Measurements from ENCODE around the gene MYH8. TPM values are rescaled to one million over a fixed set of nuclear protein-coding genes. Genes with fewer than 3 reads are reported as not detected.

The MYH8 gene
- total RNA-seq, 1 experiment from 2014 or later = not detected

- POLR2A ChIA-PET (ENCODE audit: low non-redundant PET) = no interaction called here
- Histone ChIP-seq H3K27me3 (replicated peaks; ENCODE audit: insufficient read depth, low read depth, low read length, poor library complexity) (no peaks in the 10 kb centered on the region), H3K27ac (ENCODE audit: low read depth, low read length, poor library complexity, severe bottlenecking) (no peak overlapping the region), H3K36me3 (ENCODE audit: insufficient read depth, low read length, poor library complexity, severe bottlenecking) (no peaks in the 10 kb centered on the region), H3K9me3 (ENCODE audit: low read depth, low read length, poor library complexity, severe bottlenecking) (no peaks in the 10 kb centered on the region), H3K4me3 (ENCODE audit: low read depth, low read length, poor library complexity, severe bottlenecking) (no peak overlapping the region), H3K4me1 (ENCODE audit: insufficient read depth, low read length, poor library complexity, severe bottlenecking) (no peaks in the 10 kb centered on the region)
- intact Hi-C loops (cut with micrococcal nuclease; ENCODE audit: unreplicated experiment) = no loop called here
- CTCF ChIA-PET = no interaction called here
- TF ChIP-seq, protein P1, sequence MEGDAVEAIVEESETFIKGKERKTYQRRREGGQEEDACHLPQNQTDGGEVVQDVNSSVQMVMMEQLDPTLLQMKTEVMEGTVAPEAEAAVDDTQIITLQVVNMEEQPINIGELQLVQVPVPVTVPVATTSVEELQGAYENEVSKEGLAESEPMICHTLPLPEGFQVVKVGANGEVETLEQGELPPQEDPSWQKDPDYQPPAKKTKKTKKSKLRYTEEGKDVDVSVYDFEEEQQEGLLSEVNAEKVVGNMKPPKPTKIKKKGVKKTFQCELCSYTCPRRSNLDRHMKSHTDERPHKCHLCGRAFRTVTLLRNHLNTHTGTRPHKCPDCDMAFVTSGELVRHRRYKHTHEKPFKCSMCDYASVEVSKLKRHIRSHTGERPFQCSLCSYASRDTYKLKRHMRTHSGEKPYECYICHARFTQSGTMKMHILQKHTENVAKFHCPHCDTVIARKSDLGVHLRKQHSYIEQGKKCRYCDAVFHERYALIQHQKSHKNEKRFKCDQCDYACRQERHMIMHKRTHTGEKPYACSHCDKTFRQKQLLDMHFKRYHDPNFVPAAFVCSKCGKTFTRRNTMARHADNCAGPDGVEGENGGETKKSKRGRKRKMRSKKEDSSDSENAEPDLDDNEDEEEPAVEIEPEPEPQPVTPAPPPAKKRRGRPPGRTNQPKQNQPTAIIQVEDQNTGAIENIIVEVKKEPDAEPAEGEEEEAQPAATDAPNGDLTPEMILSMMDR (conservative IDR thresholded peaks at IDR 0.05; ENCODE audit: low read depth, low read length) = no peak
- TF ChIP-seq EZH2 (IDR thresholded peaks at IDR 0.05; ENCODE audit: borderline replicate concordance, low read depth, low read length, poor library complexity, severe bottlenecking) = no peak
- DNase-seq (ENCODE audit: low spot score) = no peak
- BruUV-seq (replicated peaks) = no TSS peak
Observed at GRCh38 chr17:10344816-10345215, 76.9 kb downstream of the MYH8 start.

Other genes with a start within 250 kb of the MYH8 start
- 2.3 and 2.8 TPM in 2 replicates for gene GAS7, start 223.3 kb downstream of the MYH8 start, total RNA-seq (2021)
- gene MYH13, start 48.9 kb downstream of the MYH8 start, total RNA-seq (2021) = not detected in 2 replicates
- gene MYH4, start 47.6 kb upstream of the MYH8 start, total RNA-seq (2021) = 0.15 and 0.59 TPM in 2 replicates
- gene MYH1, start 96.6 kb upstream of the MYH8 start, total RNA-seq (2021) = 0.39 and 0.46 TPM in 2 replicates
- gene MYH2, start 127.7 kb upstream of the MYH8 start, total RNA-seq (2021) = 0.54 and 1.9 TPM in 2 replicates
- gene MYH3, start 235.4 kb upstream of the MYH8 start, total RNA-seq (2021) = 2.1 and 3.2 TPM in 2 replicates